Esophagus muscularis mucosa (tissue), 3 donors: ENCODE results near the gene PRKCH.

Source experiments
- CTCF ChIP-seq, 3 experiments: fragments of 200-600 bp in 2 of 3; fragments of 450-650 bp in 1 of 3; sonication (generic) in 2 of 3; IDR thresholded peaks; one replicate each; pipeline ENCODE4 v1.5.1; 2017 to 2019; ENCODE audit warnings: antibody characterized with exemption in 3 of 3, mild to moderate bottlenecking in 2 of 3, moderate library complexity in 1 of 3
- POLR2A ChIP-seq: fragments of 450-650 bp; IDR thresholded peaks from one replicate; pipeline ENCODE4 v1.6.1; 2017; ENCODE audit warnings: antibody characterized with exemption, moderate library complexity, mild to moderate bottlenecking, low read depth
- POLR2AphosphoS5 ChIP-seq, 2 donors: sonication (generic); formaldehyde crosslinking; IDR thresholded peaks; one replicate each; pipeline ENCODE4 v1.6.1; 2017; ENCODE audit warnings: antibody characterized with exemption in 2 of 2

DNA sequence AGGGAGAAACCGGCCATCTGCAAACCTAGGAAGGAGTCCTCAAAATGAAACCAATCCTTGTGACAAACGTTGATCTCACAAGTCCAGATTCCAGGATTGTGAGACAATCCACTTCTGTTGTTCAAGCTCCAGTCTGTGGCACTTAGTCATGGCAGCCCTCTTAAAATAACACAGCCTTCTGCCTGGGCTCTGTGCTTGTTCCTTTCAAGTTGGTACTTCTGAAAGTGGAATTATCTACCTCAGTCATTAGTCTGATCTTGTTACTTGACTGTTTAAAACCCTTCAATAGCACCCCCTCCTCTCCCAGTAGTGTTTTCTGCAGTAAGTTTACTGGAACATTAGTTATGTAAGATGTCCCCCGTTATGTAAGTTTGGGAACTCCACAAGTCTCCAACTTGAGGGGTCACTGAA is 263.0 kb downstream of the PRKCH start:
- no peak for TF ChIP-seq POLR2A
- TF ChIP-seq CTCF (IDR thresholded peaks at IDR 0.05), result no peak
- no peak for TF ChIP-seq POLR2AphosphoS5 (IDR thresholded peaks at IDR 0.05)
